ENCODE data around the gene TRIM3.

The TRIM3 gene

GRCh38 chr11:6475936-6476335 lies 2.2 kb upstream of the TRIM3 start:
- H2AFZ ChIP-seq (ENCODE audit: low read length): no peak overlapping the region
- TF ChIP-seq, protein P1, sequence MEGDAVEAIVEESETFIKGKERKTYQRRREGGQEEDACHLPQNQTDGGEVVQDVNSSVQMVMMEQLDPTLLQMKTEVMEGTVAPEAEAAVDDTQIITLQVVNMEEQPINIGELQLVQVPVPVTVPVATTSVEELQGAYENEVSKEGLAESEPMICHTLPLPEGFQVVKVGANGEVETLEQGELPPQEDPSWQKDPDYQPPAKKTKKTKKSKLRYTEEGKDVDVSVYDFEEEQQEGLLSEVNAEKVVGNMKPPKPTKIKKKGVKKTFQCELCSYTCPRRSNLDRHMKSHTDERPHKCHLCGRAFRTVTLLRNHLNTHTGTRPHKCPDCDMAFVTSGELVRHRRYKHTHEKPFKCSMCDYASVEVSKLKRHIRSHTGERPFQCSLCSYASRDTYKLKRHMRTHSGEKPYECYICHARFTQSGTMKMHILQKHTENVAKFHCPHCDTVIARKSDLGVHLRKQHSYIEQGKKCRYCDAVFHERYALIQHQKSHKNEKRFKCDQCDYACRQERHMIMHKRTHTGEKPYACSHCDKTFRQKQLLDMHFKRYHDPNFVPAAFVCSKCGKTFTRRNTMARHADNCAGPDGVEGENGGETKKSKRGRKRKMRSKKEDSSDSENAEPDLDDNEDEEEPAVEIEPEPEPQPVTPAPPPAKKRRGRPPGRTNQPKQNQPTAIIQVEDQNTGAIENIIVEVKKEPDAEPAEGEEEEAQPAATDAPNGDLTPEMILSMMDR (IDR thresholded peaks at IDR 0.05; ENCODE audit: low read length): no peak; the same call in 1 of the 2 replicates
- no peak for TF ChIP-seq EZH2 (IDR thresholded peaks at IDR 0.05; ENCODE audit: borderline replicate concordance, low read length)
- no peaks in the 10 kb centered on the region for H3F3A ChIP-seq (ENCODE audit: insufficient read depth, low read length)
- H3K4me2 ChIP-seq (ENCODE audit: low read length): no peak overlapping the region
- no peak overlapping the region for H3K4me3 ChIP-seq (ENCODE audit: low read depth, low read length, poor library complexity, severe bottlenecking)
- no peaks in the 10 kb centered on the region for H3K9me3 ChIP-seq (ENCODE audit: low read length)
- H3K9me2 ChIP-seq (ENCODE audit: low read depth, low read length): no peaks in the 10 kb centered on the region
- peaks cover 40% of the 10 kb centered on the region for H3K36me3 ChIP-seq (ENCODE audit: insufficient read depth, low read length)
- H3K27me3 ChIP-seq (ENCODE audit: insufficient read depth, low read length): no peaks in the 10 kb centered on the region
- H3K9ac ChIP-seq (ENCODE audit: low read length): no peak overlapping the region
- peaks cover 17% of the 10 kb centered on the region for H3K4me1 ChIP-seq (ENCODE audit: insufficient read depth, low read length, severe bottlenecking)
- H3K27ac ChIP-seq (ENCODE audit: low read depth, low read length, poor library complexity, severe bottlenecking): no peak overlapping the region
- H3K79me2 ChIP-seq (ENCODE audit: insufficient read depth, low read length): peaks cover 6% of the 10 kb centered on the region; the same call in 1 of the 2 replicates
- H4K20me1 ChIP-seq (ENCODE audit: insufficient read depth, low read length): no peaks in the 10 kb centered on the region

DNA sequence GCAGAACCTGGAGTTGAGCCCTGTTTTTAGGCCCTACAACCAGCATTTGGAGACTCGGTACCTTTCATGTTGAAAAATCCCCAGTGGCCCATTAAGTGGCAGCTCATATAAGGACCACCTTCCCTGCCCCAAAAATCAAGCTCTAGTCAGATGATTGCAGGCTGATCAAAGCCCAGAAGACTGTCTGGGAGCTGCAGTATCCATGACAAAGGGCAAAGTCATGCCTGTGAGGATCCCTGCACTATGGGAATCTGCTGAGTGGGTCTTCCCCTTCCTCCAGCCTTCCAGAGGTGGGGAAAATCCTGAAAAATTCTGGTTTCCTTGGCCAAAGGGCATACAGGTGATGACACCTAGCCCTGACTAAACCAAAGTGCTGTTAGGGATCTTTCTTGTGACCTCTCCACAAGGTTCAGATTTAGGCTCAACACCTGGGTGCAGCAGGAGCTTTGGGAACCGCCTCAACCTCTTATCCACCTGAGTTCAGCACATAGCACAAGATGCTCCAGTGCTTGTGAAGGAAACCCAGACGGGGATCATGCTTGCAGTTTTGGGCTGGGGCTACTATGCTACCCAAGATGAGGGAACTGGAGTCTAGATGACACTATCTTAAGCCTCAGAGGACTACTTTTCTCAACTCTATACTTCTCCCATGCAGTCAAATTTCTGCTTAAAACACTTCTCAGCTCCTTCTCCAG lies 1.2 kb upstream of the TRIM3 start:
- H3F3A ChIP-seq (ENCODE audit: insufficient read depth, low read length): no peaks in the 10 kb centered on the region
- H3K36me3 ChIP-seq (ENCODE audit: insufficient read depth, low read length): peaks cover 40% of the 10 kb centered on the region
- H3K4me3 ChIP-seq (ENCODE audit: low read depth, low read length, poor library complexity, severe bottlenecking): no peak overlapping the region
- peaks cover 9% of the 10 kb centered on the region for H3K4me1 ChIP-seq (ENCODE audit: insufficient read depth, low read length, severe bottlenecking)
- no peak overlapping the region for H3K27ac ChIP-seq (ENCODE audit: low read depth, low read length, poor library complexity, severe bottlenecking)
- H3K4me2 ChIP-seq (ENCODE audit: low read length): no peak overlapping the region
- no peaks in the 10 kb centered on the region for H3K27me3 ChIP-seq (ENCODE audit: insufficient read depth, low read length)
- H2AFZ ChIP-seq (ENCODE audit: low read length): no peak overlapping the region
- no peaks in the 10 kb centered on the region for H3K79me2 ChIP-seq (ENCODE audit: insufficient read depth, low read length)
- no peaks in the 10 kb centered on the region for H4K20me1 ChIP-seq (ENCODE audit: insufficient read depth, low read length)
- H3K9ac ChIP-seq (ENCODE audit: low read length): no peak overlapping the region
- H3K9me3 ChIP-seq (ENCODE audit: low read length): no peaks in the 10 kb centered on the region
- H3K9me2 ChIP-seq (ENCODE audit: low read depth, low read length): no peaks in the 10 kb centered on the region
- TF ChIP-seq, protein P1 (IDR thresholded peaks at IDR 0.05; ENCODE audit: low read length): no peak
- TF ChIP-seq EZH2 (IDR thresholded peaks at IDR 0.05; ENCODE audit: borderline replicate concordance, low read length): no peak

DNA sequence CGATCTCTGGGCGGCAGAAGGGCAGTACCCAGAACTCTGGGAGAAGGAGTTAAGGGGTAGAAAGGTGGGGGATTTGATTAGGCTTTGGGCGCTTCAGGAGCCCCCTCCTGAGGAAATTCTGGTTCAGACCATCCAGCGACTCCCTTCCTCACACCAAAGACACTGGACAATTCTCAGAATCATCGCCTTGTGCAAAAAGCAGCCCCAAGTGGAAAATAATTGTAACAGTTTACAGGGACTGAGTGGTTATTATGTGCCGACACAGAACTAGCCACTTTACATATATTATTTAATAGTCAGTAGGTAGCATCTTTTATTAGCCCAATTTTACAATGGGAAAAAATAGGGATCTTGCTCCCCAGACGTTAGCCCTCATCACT lies 662 bp upstream of the TRIM3 start:
- Histone ChIP-seq H3K79me2 (ENCODE audit: insufficient read depth, low read length) (no peaks in the 10 kb centered on the region), H2AFZ (ENCODE audit: low read length) (no peak overlapping the region), H3K27ac (ENCODE audit: low read depth, low read length, poor library complexity, severe bottlenecking) (no peak overlapping the region), H4K20me1 (ENCODE audit: insufficient read depth, low read length) (no peaks in the 10 kb centered on the region), H3K4me1 (ENCODE audit: insufficient read depth, low read length, severe bottlenecking) (peaks cover 6% of the 10 kb centered on the region), H3K9me3 (ENCODE audit: low read length) (no peaks in the 10 kb centered on the region), H3K4me3 (ENCODE audit: low read depth, low read length, poor library complexity, severe bottlenecking) (peak overlapping the region; percentile 75), H3K4me2 (ENCODE audit: low read length) (peak overlapping the region; percentile 60), H3K36me3 (ENCODE audit: insufficient read depth, low read length) (peaks cover 34% of the 10 kb centered on the region), H3K9me2 (ENCODE audit: low read depth, low read length) (no peaks in the 10 kb centered on the region), H3K27me3 (ENCODE audit: insufficient read depth, low read length) (no peaks in the 10 kb centered on the region), H3F3A (ENCODE audit: insufficient read depth, low read length) (no peaks in the 10 kb centered on the region), H3K9ac (ENCODE audit: low read length) (peak overlapping the region; percentile 40; the same call in 1 of the 2 replicates)
- TF ChIP-seq EZH2 (IDR thresholded peaks at IDR 0.05; ENCODE audit: borderline replicate concordance, low read length): no peak
- TF ChIP-seq, protein P1 (IDR thresholded peaks at IDR 0.05; ENCODE audit: low read length): no peak

Measured in OCI-LY1 (cell line).